H1 (cell line): ENCODE measurements around the gene CIAO2A. TPM values are rescaled to one million over a fixed set of nuclear protein-coding genes. Genes with fewer than 3 reads are reported as not detected.

Source experiments
- CTCF ChIA-PET: fragments of 300-600 bp; sonication (Branson Sonifier 250); formaldehyde crosslinking; loops from one replicate; lab custom pipeline; 2021; ENCODE audit not compliant: partially characterized antibody; lab: Charles Lee
- POLR2A ChIA-PET: fragments of 300-600 bp; sonication (Branson Sonifier 250); formaldehyde crosslinking; loops from one replicate; lab custom pipeline; 2021; ENCODE audit warnings: inconsistent platforms; ENCODE audit not compliant: partially characterized antibody; lab: Charles Lee
- DNase-seq, 2 experiments: peaks; one replicate each; pipeline versions ENCODE4 v3.0.0 to v3.0.0-alpha.2; 2010 to 2022; ENCODE audit warnings: low spot score in 2 of 2, low read depth in 1 of 2, mixed read lengths in 1 of 2
- FAIRE-seq: peaks from 2 replicates; lab custom pipeline; 2011; peaks lifted over from hg19 to GRCh38; lab: Jason Lieb, UNC
- H2AFZ ChIP-seq: 2 replicates; pipeline ENCODE4 v1.8.1; 2012; ENCODE audit warnings: low read length, inconsistent platforms
- H2AK5ac ChIP-seq: 2 replicates; pipeline ENCODE4 v1.6.1; 2013; ENCODE audit warnings: low read depth, low read length
- H2BK120ac ChIP-seq: replicated peaks from 2 replicates; pipeline ENCODE3; 2013; ENCODE audit warnings: low read depth, low read length, inconsistent platforms
- H2BK12ac ChIP-seq: 2 replicates; pipeline ENCODE4 v1.6.1; 2013; ENCODE audit warnings: low read depth, low read length
- H2BK15ac ChIP-seq: 2 replicates; pipeline ENCODE4 v1.6.1; 2013; ENCODE audit warnings: low read length
- H2BK20ac ChIP-seq: 2 replicates; pipeline ENCODE4 v1.6.1; 2013; ENCODE audit warnings: low read length
- H2BK5ac ChIP-seq: 2 replicates; pipeline ENCODE4 v1.6.1; 2013; ENCODE audit warnings: low read depth, low read length
- H3K14ac ChIP-seq: 2 replicates; pipeline ENCODE4 v1.6.1; 2013; ENCODE audit warnings: inconsistent platforms; ENCODE audit not compliant: insufficient read length
- H3K18ac ChIP-seq: 2 replicates; pipeline ENCODE4 v1.6.1; 2013; ENCODE audit warnings: low read length; ENCODE audit errors: extremely low read depth
- H3K23ac ChIP-seq: 2 replicates; pipeline ENCODE4 v1.6.1; 2013; ENCODE audit warnings: inconsistent platforms; ENCODE audit not compliant: insufficient read length
- H3K23me2 ChIP-seq: 2 replicates; pipeline ENCODE4 v1.6.1; 2013; ENCODE audit warnings: low read depth, low read length
- H3K27ac ChIP-seq: 2 replicates; pipeline ENCODE4 v1.6.1; 2011; ENCODE audit warnings: low read depth, low read length, inconsistent platforms
- H3K27me3 ChIP-seq, 4 experiments: replicated peaks in 1 of 4; 1 replicate in 1 of 4; 2 replicates in 3 of 4; pipeline versions ENCODE4 v1.6.1 to v1.8.1; 2011 to 2013; ENCODE audit warnings: low read length in 3 of 4, mild to moderate bottlenecking in 3 of 4, inconsistent platforms in 2 of 4, mixed read lengths in 2 of 4, moderate library complexity in 1 of 4; ENCODE audit not compliant: control insufficient read depth in 3 of 4, insufficient read depth in 3 of 4; ENCODE audit errors: extremely low read depth in 1 of 4
- H3K36me3 ChIP-seq, 4 experiments: 2 replicates each; pipeline versions ENCODE4 v1.6.1 to v1.8.1; 2011 to 2013; ENCODE audit warnings: mild to moderate bottlenecking in 4 of 4, low read length in 3 of 4, moderate library complexity in 2 of 4, control low read depth in 1 of 4, inconsistent platforms in 1 of 4; ENCODE audit not compliant: insufficient read depth in 4 of 4, control insufficient read depth in 2 of 4
- H3K4ac ChIP-seq: replicated peaks from 2 replicates; pipeline ENCODE3; 2013; ENCODE audit warnings: low read length, low read depth, mixed read lengths, inconsistent platforms; ENCODE audit not compliant: insufficient read length
- H3K4me1 ChIP-seq, 4 experiments: replicated peaks in 1 of 4; 1 replicate in 1 of 4; 2 replicates in 3 of 4; pipeline versions ENCODE4 v1.6.1 to v1.8.1; 2011 to 2013; ENCODE audit warnings: low read length in 3 of 4, inconsistent platforms in 2 of 4, mixed read lengths in 1 of 4; ENCODE audit not compliant: insufficient read depth in 4 of 4, control insufficient read depth in 3 of 4
- H3K4me2 ChIP-seq, 2 experiments: 2 replicates each; pipeline versions ENCODE4 v1.6.1 to v1.8.1; 2011 to 2013; ENCODE audit warnings: low read depth in 2 of 2, low read length in 2 of 2, control low read depth in 1 of 2, inconsistent platforms in 1 of 2, mild to moderate bottlenecking in 1 of 2; ENCODE audit not compliant: insufficient read depth in 1 of 2
- H3K4me3 ChIP-seq, 4 experiments: fragments of 200-600, 300-600 bp in 1 of 4; sonication (generic), shearing (Covaris generic), sonication (Bioruptor Twin) in 1 of 4; 2 replicates each; pipeline versions ENCODE4 v1.5.1 to v1.8.1; 2011 to 2016; ENCODE audit warnings: low read length in 4 of 4, low read depth in 3 of 4, control low read depth in 2 of 4, inconsistent platforms in 2 of 4, mild to moderate bottlenecking in 2 of 4, mixed read lengths in 1 of 4, moderate library complexity in 1 of 4; ENCODE audit not compliant: insufficient read depth in 2 of 4; ENCODE audit errors: extremely low read depth in 1 of 4
- H3K56ac ChIP-seq: replicated peaks from 2 replicates; pipeline ENCODE3; 2013; ENCODE audit warnings: low read depth, mild to moderate bottlenecking, mixed read lengths, low read length, inconsistent platforms; ENCODE audit not compliant: insufficient read length
- H3K79me1 ChIP-seq: 2 replicates; pipeline ENCODE4 v1.6.1; 2013; ENCODE audit warnings: low read depth, low read length, control low read depth
- H3K79me2 ChIP-seq, 2 experiments: 2 replicates each; pipeline versions ENCODE4 v1.6.1 to v1.8.1; 2012 to 2013; ENCODE audit warnings: low read length in 2 of 2, mild to moderate bottlenecking in 2 of 2, inconsistent platforms in 1 of 2; ENCODE audit not compliant: insufficient read depth in 2 of 2, control insufficient read depth in 1 of 2
- H3K9ac ChIP-seq, 4 experiments: replicated peaks in 1 of 4; 1 replicate in 1 of 4; 2 replicates in 3 of 4; pipeline versions ENCODE4 v1.6.1 to v1.8.1; 2011 to 2013; ENCODE audit warnings: low read depth in 3 of 4, low read length in 3 of 4, control low read depth in 2 of 4, mild to moderate bottlenecking in 2 of 4, moderate library complexity in 2 of 4, inconsistent platforms in 1 of 4; ENCODE audit errors: extremely low read depth in 1 of 4
- H3K9me3 ChIP-seq, 2 experiments: 2 replicates each; pipeline versions ENCODE4 v1.6.1 to v1.8.1; 2012 to 2013; ENCODE audit warnings: mild to moderate bottlenecking in 2 of 2, moderate library complexity in 2 of 2, control low read depth in 1 of 2, inconsistent platforms in 1 of 2, low read depth in 1 of 2, low read length in 1 of 2, mixed read lengths in 1 of 2; ENCODE audit not compliant: insufficient read depth in 2 of 2
- H4K20me1 ChIP-seq, 2 experiments: replicated peaks in 1 of 2; 2 replicates each; pipeline versions ENCODE3 to v1.8.1; 2011 to 2013; ENCODE audit warnings: inconsistent platforms in 2 of 2, low read length in 2 of 2, mild to moderate bottlenecking in 1 of 2; ENCODE audit not compliant: insufficient read depth in 2 of 2, control insufficient read depth in 1 of 2
- H4K5ac ChIP-seq: 2 replicates; pipeline ENCODE4 v1.6.1; 2013; ENCODE audit warnings: low read length, low read depth, mixed read lengths, inconsistent platforms; ENCODE audit not compliant: insufficient read length
- H4K8ac ChIP-seq: 2 replicates; pipeline ENCODE4 v1.8.0; 2013; ENCODE audit warnings: mild to moderate bottlenecking, moderate library complexity, low read length, inconsistent platforms; ENCODE audit not compliant: insufficient read depth; ENCODE audit errors: extremely low read depth
- H4K91ac ChIP-seq: replicated peaks from 2 replicates; pipeline ENCODE3; 2013; ENCODE audit warnings: low read length, mixed read lengths, inconsistent platforms; ENCODE audit not compliant: insufficient read length
- BACH1 ChIP-seq: IDR thresholded peaks from 2 replicates; pipeline ENCODE4 v1.6.1; 2012; ENCODE audit warnings: low read length, improper control_type of control experiment
- CEBPB ChIP-seq: IDR thresholded peaks from 2 replicates; pipeline ENCODE4 v1.6.1; 2012; ENCODE audit warnings: low read depth, low read length
- GTF2F1 ChIP-seq: IDR thresholded peaks from 2 replicates; pipeline ENCODE4 v1.6.1; 2012; ENCODE audit warnings: low read depth, low read length, improper control_type of control experiment, borderline replicate concordance
- KDM5A ChIP-seq: fragments of 200-600 bp; IDR thresholded peaks from 2 replicates; pipeline ENCODE4 v1.7.1; 2012; ENCODE audit warnings: mild to moderate bottlenecking, low read length, inconsistent platforms, mixed read lengths
- POLR2A ChIP-seq, 2 experiments: IDR thresholded peaks; 1 replicate in 1 of 2; 2 replicates in 1 of 2; pipeline ENCODE4 v1.6.1; 2011; ENCODE audit warnings: low read depth in 2 of 2, low read length in 2 of 2, mild to moderate bottlenecking in 2 of 2; ENCODE audit errors: control extremely low read depth in 1 of 2
- RBBP5 ChIP-seq: IDR thresholded peaks from 2 replicates; pipeline ENCODE4 v1.7.1; 2012; ENCODE audit warnings: low read depth, mild to moderate bottlenecking, inconsistent platforms, low read length, moderate library complexity, borderline replicate concordance
- RNF2 ChIP-seq: fragments of 200-900, 300-1000 bp; sonication (generic); IDR thresholded peaks from 2 replicates; pipeline ENCODE4 v1.7.1; 2016; ENCODE audit warnings: borderline replicate concordance, low read depth, mild to moderate bottlenecking, antibody characterized with exemption, low read length; ENCODE audit not compliant: poor library complexity, severe bottlenecking; ENCODE audit errors: missing control alignments
- SP2 ChIP-seq: IDR thresholded peaks from 2 replicates; pipeline ENCODE4 v1.6.1; 2012; ENCODE audit warnings: mild to moderate bottlenecking, low read length, inconsistent platforms
- WGBS, 2 experiments: shearing (Covaris generic) in 1 of 2; methylation state at CpG; one replicate each; pipeline versions ENCODE4 v1.1.6 to v1.1.7; 2013 to 2015; ENCODE audit warnings: low lambda C conversion rate in 2 of 2, mixed read lengths in 2 of 2, inconsistent platforms in 1 of 2, low coverage in 1 of 2, missing lambda C conversion rate in 1 of 2; ENCODE audit not compliant: insufficient replicate concordance in 2 of 2, insufficient coverage in 1 of 2, insufficient read length in 1 of 2; ENCODE audit errors: extremely low coverage in 1 of 2, missing lambda C conversion rate in 1 of 2; 5-methylcytosine and 5-hydroxymethylcytosine counted together
- polyA plus RNA-seq, 7 experiments: library from polyadenylated mRNA; depleted of rRNA in 3 of 7; stranded (reverse) in 5 of 7; unstranded in 2 of 7; fragments of >200 nt in 5 of 7; fragments of 200-250 nt in 2 of 7; gene quantifications; 1 replicate in 5 of 7; 2 replicates in 1 of 7; 4 replicates in 1 of 7; pipeline versions ENCODE4 v1.2.1 to v1.2.3, GENCODE V29; 2011 to 2013; ENCODE audit warnings: missing spikeins in 2 of 7, mixed read lengths in 2 of 7
- total RNA-seq: library from RNA; stranded (reverse); fragmentation: NEBNext Ultra II Directional; extraction: Animal tissue kit (Norgen Biotek cat#: 25700); gene quantifications from 2 replicates; pipeline ENCODE4 v1.2.1, GENCODE V29; 2021

The CIAO2A gene
- total and polyA plus RNA-seq, 2 of the 8 experiments (the other 6 are each of a cell fraction or from before 2014, with no cell fraction given), result 76.4 to 86.5 TPM

GRCh38 chr15:64136347-64136746 lies 42.7 kb upstream of the CIAO2A start:
- no peak overlapping the region for H3K18ac ChIP-seq
- no peak overlapping the region for H3K14ac ChIP-seq
- peaks cover 0 to 1% of the 10 kb centered on the region in 2 experiments for H4K20me1 ChIP-seq
- no peak overlapping the region for H4K5ac ChIP-seq
- no peaks in the 10 kb centered on the region for H3K23me2 ChIP-seq
- H3K79me2 ChIP-seq, result no peaks in the 10 kb centered on the region
- no peak overlapping the region for H3K4me2 ChIP-seq
- no peak overlapping the region for H3K4me3 ChIP-seq
- H2BK15ac ChIP-seq, result no peak overlapping the region
- no peak overlapping the region for H2BK120ac ChIP-seq
- no peak overlapping the region for H2BK5ac ChIP-seq
- no peak overlapping the region for H3K4ac ChIP-seq
- 91% methylated on average over 7 of the region's 7 CpGs; no CpG with 5 or more reads in 1 of the 2 experiments for WGBS, 2 experiments
- H4K8ac ChIP-seq, result no peak overlapping the region
- no peaks in the 10 kb centered on the region for H3K27me3 ChIP-seq
- peaks cover 12 to 27% (median 23%) of the 10 kb centered on the region in 4 experiments; a peak in 7 of 8 replicates for H3K36me3 ChIP-seq
- H3K4me1 ChIP-seq, result peaks cover 0 to 6% (median 2%) of the 10 kb centered on the region in 4 experiments; a peak in 1 of 7 replicates
- no peaks in the 10 kb centered on the region for H3K9me3 ChIP-seq
- no peak overlapping the region for H3K9ac ChIP-seq
- POLR2A ChIA-PET, result no interaction called here
- H4K91ac ChIP-seq, result no peak overlapping the region
- TF ChIP-seq CEBPB, result no peak
- TF ChIP-seq POLR2A (IDR thresholded peaks at IDR 0.05; ENCODE audit: control extremely low read depth in 1 of 2, low read depth in 2 of 2, low read length in 2 of 2), result no peak
- no peak for TF ChIP-seq GTF2F1
- TF ChIP-seq SP2, result no peak
- no peak for TF ChIP-seq RBBP5
- TF ChIP-seq RNF2, result no peak
- TF ChIP-seq KDM5A, result no peak
- TF ChIP-seq BACH1, result no peak
- no peak for FAIRE-seq
- H3K79me1 ChIP-seq, result no peaks in the 10 kb centered on the region
- no peak overlapping the region for H3K27ac ChIP-seq
- no peak overlapping the region for H2AK5ac ChIP-seq
- no peak overlapping the region for H2BK20ac ChIP-seq
- no peak overlapping the region for H3K56ac ChIP-seq
- no peak for DNase-seq
- H3K23ac ChIP-seq, result no peak overlapping the region
- no peak overlapping the region for H2BK12ac ChIP-seq
- CTCF ChIA-PET, result interaction anchor here (0.6 to 2.1 kb wide), 4 partner anchors 11 to 1055 kb away, joined by 3 to 7 read pairs (median 3); no protein-coding TSS in a partner anchor
- no peak overlapping the region for H2AFZ ChIP-seq
